HEK293 (cell line): ENCODE results near the gene SETD7.
A peak's percentile ranks its signal among the peaks of the same experiment; 100 is the strongest.

Experiments
- KLF16 ChIP-seq: fragments of 450-650 bp; formaldehyde crosslinking; IDR thresholded peaks from 2 replicates; pipeline ENCODE4 v1.5.1; 2017; ENCODE audit warnings: missing biosample characterization, missing genetic modification characterization
- PRDM10 ChIP-seq: fragments of 450-650 bp; formaldehyde crosslinking; IDR thresholded peaks from 2 replicates; pipeline ENCODE4 v1.5.1; 2016; ENCODE audit warnings: missing biosample characterization, missing genetic modification characterization
- SETDB1 ChIP-seq: IDR thresholded peaks from one replicate; pipeline ENCODE4 v1.6.1; 2017; ENCODE audit warnings: mild to moderate bottlenecking, low read length, moderate library complexity, mixed read lengths; ENCODE audit not compliant: insufficient read length
- SP2 ChIP-seq: fragments of 450-650 bp; formaldehyde crosslinking; IDR thresholded peaks from 2 replicates; pipeline ENCODE4 v1.5.1; 2016; ENCODE audit warnings: missing biosample characterization, missing genetic modification characterization
- ZBTB20 ChIP-seq: fragments of 450-650 bp; formaldehyde crosslinking; IDR thresholded peaks from 2 replicates; pipeline ENCODE4 v1.5.1; 2016; ENCODE audit warnings: missing biosample characterization, missing genetic modification characterization
- ZBTB8A ChIP-seq: fragments of 450-650 bp; formaldehyde crosslinking; IDR thresholded peaks from 2 replicates; pipeline ENCODE4 v1.5.1; 2016; ENCODE audit warnings: missing biosample characterization, missing genetic modification characterization
- ZEB2 ChIP-seq: fragments of 450-650 bp; formaldehyde crosslinking; IDR thresholded peaks from 2 replicates; pipeline ENCODE4 v1.5.1; 2016; ENCODE audit warnings: missing biosample characterization, missing genetic modification characterization
- ZFHX2 ChIP-seq: fragments of 450-650 bp; formaldehyde crosslinking; conservative IDR thresholded peaks from 2 replicates; pipeline ENCODE4 v1.5.1; 2016; ENCODE audit warnings: missing biosample characterization, missing genetic modification characterization
- ZFP37 ChIP-seq: fragments of 450-650 bp; formaldehyde crosslinking; IDR thresholded peaks from 2 replicates; pipeline ENCODE4 v1.5.1; 2016; ENCODE audit warnings: missing biosample characterization, missing genetic modification characterization
- ZNF24 ChIP-seq: fragments of 450-650 bp; formaldehyde crosslinking; IDR thresholded peaks from 2 replicates; pipeline ENCODE4 v1.5.1; 2016; ENCODE audit warnings: missing biosample characterization, missing genetic modification characterization
- ZNF366 ChIP-seq: fragments of 450-650 bp; formaldehyde crosslinking; conservative IDR thresholded peaks from 2 replicates; pipeline ENCODE4 v1.5.1; 2016; ENCODE audit warnings: missing biosample characterization, missing genetic modification characterization
- ZNF398 ChIP-seq: fragments of 450-650 bp; formaldehyde crosslinking; IDR thresholded peaks from 2 replicates; pipeline ENCODE4 v1.5.1; 2017; ENCODE audit warnings: missing biosample characterization, missing genetic modification characterization
- ZNF48 ChIP-seq: fragments of 450-650 bp; formaldehyde crosslinking; IDR thresholded peaks from 2 replicates; pipeline ENCODE4 v1.5.1; 2016; ENCODE audit warnings: missing biosample characterization, missing genetic modification characterization
- ZNF580 ChIP-seq: fragments of 450-650 bp; formaldehyde crosslinking; IDR thresholded peaks from 2 replicates; pipeline ENCODE4 v1.5.1; 2016; ENCODE audit warnings: missing biosample characterization, missing genetic modification characterization
- ZNF629 ChIP-seq: fragments of 450-650 bp; formaldehyde crosslinking; IDR thresholded peaks from 2 replicates; pipeline ENCODE4 v1.5.1; 2017; ENCODE audit warnings: missing biosample characterization, missing genetic modification characterization
- ZNF654 ChIP-seq: fragments of 450-650 bp; formaldehyde crosslinking; IDR thresholded peaks from 2 replicates; pipeline ENCODE4 v1.5.1; 2016; ENCODE audit warnings: low read depth, missing biosample characterization, missing genetic modification characterization
- ZNF707 ChIP-seq: fragments of 450-650 bp; formaldehyde crosslinking; IDR thresholded peaks from 2 replicates; pipeline ENCODE4 v1.5.1; 2016; ENCODE audit warnings: missing biosample characterization, missing genetic modification characterization
- ZNF777 ChIP-seq: fragments of 450-650 bp; formaldehyde crosslinking; IDR thresholded peaks from 2 replicates; pipeline ENCODE4 v1.5.1; 2017; ENCODE audit warnings: missing biosample characterization, missing genetic modification characterization, borderline replicate concordance
- TF ChIP-seq, protein P1 (sequence below): fragments of 450-650 bp; formaldehyde crosslinking; IDR thresholded peaks from 2 replicates; pipeline ENCODE4 v1.5.1; 2016; ENCODE audit warnings: missing biosample characterization, missing genetic modification characterization
- TF ChIP-seq, protein P2 (sequence below): fragments of 450-650 bp; formaldehyde crosslinking; conservative IDR thresholded peaks from 2 replicates; pipeline ENCODE4 v1.5.1; 2016; ENCODE audit warnings: low read depth, missing biosample characterization, missing genetic modification characterization
- TF ChIP-seq, protein P3 (sequence below): fragments of 450-650 bp; formaldehyde crosslinking; IDR thresholded peaks from 2 replicates; pipeline ENCODE4 v1.5.1; 2017; ENCODE audit warnings: missing biosample characterization, missing genetic modification characterization

SETD7 gene

GRCh38 chr4:139453371-139454110 lies 102.5 kb downstream of the SETD7 start (continued):
- TF ChIP-seq PRDM10 (tag by site-specific recombination): peak; percentile 68
- peak; percentile 81 for TF ChIP-seq ZFHX2
- peak; percentile 9 for TF ChIP-seq ZNF580
- TF ChIP-seq ZNF654 (tag by site-specific recombination): no peak
- peak; percentile 88 for TF ChIP-seq SP2 (tag by site-specific recombination)
- peak; percentile 48; the same call in 1 of the 2 replicates for TF ChIP-seq ZNF366 (tag by site-specific recombination)
- TF ChIP-seq SETDB1: peak; percentile 9
- no peak for TF ChIP-seq ZNF707 (tag by site-specific recombination)
- peak; percentile 93 for TF ChIP-seq ZFP37 (tag by site-specific recombination)
- TF ChIP-seq, protein P1, sequence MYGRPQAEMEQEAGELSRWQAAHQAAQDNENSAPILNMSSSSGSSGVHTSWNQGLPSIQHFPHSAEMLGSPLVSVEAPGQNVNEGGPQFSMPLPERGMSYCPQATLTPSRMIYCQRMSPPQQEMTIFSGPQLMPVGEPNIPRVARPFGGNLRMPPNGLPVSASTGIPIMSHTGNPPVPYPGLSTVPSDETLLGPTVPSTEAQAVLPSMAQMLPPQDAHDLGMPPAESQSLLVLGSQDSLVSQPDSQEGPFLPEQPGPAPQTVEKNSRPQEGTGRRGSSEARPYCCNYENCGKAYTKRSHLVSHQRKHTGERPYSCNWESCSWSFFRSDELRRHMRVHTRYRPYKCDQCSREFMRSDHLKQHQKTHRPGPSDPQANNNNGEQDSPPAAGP (tag by site-specific recombination): peak; percentile 33; the same call in 1 of the 2 replicates
- peak; percentile 93 for TF ChIP-seq ZEB2 (tag by site-specific recombination)
- TF ChIP-seq, protein P2, sequence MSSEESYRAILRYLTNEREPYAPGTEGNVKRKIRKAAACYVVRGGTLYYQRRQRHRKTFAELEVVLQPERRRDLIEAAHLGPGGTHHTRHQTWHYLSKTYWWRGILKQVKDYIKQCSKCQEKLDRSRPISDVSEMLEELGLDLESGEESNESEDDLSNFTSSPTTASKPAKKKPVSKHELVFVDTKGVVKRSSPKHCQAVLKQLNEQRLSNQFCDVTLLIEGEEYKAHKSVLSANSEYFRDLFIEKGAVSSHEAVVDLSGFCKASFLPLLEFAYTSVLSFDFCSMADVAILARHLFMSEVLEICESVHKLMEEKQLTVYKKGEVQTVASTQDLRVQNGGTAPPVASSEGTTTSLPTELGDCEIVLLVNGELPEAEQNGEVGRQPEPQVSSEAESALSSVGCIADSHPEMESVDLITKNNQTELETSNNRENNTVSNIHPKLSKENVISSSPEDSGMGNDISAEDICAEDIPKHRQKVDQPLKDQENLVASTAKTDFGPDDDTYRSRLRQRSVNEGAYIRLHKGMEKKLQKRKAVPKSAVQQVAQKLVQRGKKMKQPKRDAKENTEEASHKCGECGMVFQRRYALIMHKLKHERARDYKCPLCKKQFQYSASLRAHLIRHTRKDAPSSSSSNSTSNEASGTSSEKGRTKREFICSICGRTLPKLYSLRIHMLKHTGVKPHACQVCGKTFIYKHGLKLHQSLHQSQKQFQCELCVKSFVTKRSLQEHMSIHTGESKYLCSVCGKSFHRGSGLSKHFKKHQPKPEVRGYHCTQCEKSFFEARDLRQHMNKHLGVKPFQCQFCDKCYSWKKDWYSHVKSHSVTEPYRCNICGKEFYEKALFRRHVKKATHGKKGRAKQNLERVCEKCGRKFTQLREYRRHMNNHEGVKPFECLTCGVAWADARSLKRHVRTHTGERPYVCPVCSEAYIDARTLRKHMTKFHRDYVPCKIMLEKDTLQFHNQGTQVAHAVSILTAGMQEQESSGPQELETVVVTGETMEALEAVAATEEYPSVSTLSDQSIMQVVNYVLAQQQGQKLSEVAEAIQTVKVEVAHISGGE: peak; percentile 41; the same call in 1 of the 2 replicates
- TF ChIP-seq ZNF398: peak; percentile 42; the same call in 1 of the 2 replicates
- TF ChIP-seq ZNF24 (tag by site-specific recombination): 0 out of 2 replicates have a peak, but pooled peaks have one; percentile 48
- peak; percentile 51; the same call in 1 of the 2 replicates for TF ChIP-seq ZBTB20 (tag by site-specific recombination)
- no peak for TF ChIP-seq ZNF48
- TF ChIP-seq ZNF777: peak; percentile 100
- peak; percentile 93 for TF ChIP-seq ZBTB8A (tag by site-specific recombination)
- TF ChIP-seq, protein P3, sequence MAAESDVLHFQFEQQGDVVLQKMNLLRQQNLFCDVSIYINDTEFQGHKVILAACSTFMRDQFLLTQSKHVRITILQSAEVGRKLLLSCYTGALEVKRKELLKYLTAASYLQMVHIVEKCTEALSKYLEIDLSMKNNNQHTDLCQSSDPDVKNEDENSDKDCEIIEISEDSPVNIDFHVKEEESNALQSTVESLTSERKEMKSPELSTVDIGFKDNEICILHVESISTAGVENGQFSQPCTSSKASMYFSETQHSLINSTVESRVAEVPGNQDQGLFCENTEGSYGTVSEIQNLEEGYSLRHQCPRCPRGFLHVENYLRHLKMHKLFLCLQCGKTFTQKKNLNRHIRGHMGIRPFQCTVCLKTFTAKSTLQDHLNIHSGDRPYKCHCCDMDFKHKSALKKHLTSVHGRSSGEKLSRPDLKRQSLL (tag by site-specific recombination): peak; percentile 63
- TF ChIP-seq KLF16 (tag by site-specific recombination): peak; percentile 95
- peak; percentile 51; the same call in 1 of the 2 replicates for TF ChIP-seq ZNF629
